Fibroblast of lung (primary cell): Measurements from ENCODE around the gene SYNDIG1L. TPM values are rescaled to one million over a fixed set of nuclear protein-coding genes. Genes with fewer than 3 reads are reported as not detected.

ENCODE experiments used
- DNase-seq, 2 donors: peaks; one replicate each; pipeline versions ENCODE4 v3.0.0 to v3.0.0-alpha.2; 2010; ENCODE audit warnings: low read depth in 2 of 2
- H2AFZ ChIP-seq: 2 replicates; pipeline ENCODE4 v1.5.1; 2012; ENCODE audit warnings: low read length, control low read depth, inconsistent platforms
- H3K27ac ChIP-seq: 2 replicates; pipeline ENCODE4 v1.5.1; 2011; ENCODE audit warnings: low read length, control low read depth; ENCODE audit not compliant: insufficient read depth
- H3K27me3 ChIP-seq: 2 replicates; pipeline ENCODE4 v1.5.1; 2011; ENCODE audit warnings: mild to moderate bottlenecking, low read length; ENCODE audit not compliant: control insufficient read depth, insufficient read depth
- H3K36me3 ChIP-seq: 2 replicates; pipeline ENCODE4 v1.5.1; 2011; ENCODE audit warnings: low read length; ENCODE audit not compliant: control insufficient read depth, insufficient read depth
- H3K4me1 ChIP-seq: 2 replicates; pipeline ENCODE4 v1.5.1; 2011; ENCODE audit warnings: low read length; ENCODE audit not compliant: control insufficient read depth, insufficient read depth; ENCODE audit errors: extremely low read depth
- H3K4me2 ChIP-seq: 2 replicates; pipeline ENCODE4 v1.5.1; 2011; ENCODE audit warnings: low read length, control low read depth; ENCODE audit not compliant: insufficient read depth; ENCODE audit errors: extremely low read depth
- H3K4me3 ChIP-seq, 4 experiments: fragments of 200-600 bp in 1 of 4; sonication (generic) in 1 of 4; replicated peaks in 1 of 4; 2 replicates each; pipeline ENCODE4 v1.5.1; 2011 to 2016; ENCODE audit warnings: low read length in 4 of 4, low read depth in 3 of 4, mild to moderate bottlenecking in 3 of 4, control low read depth in 2 of 4, inconsistent platforms in 1 of 4, mixed read lengths in 1 of 4; ENCODE audit not compliant: insufficient read depth in 1 of 4; ENCODE audit errors: control extremely low read depth in 1 of 4
- H3K79me2 ChIP-seq: 2 replicates; pipeline ENCODE4 v1.5.1; 2012; ENCODE audit warnings: mild to moderate bottlenecking, low read length, inconsistent platforms; ENCODE audit not compliant: control insufficient read depth, insufficient read depth
- H3K9ac ChIP-seq: 2 replicates; pipeline ENCODE4 v1.5.1; 2011; ENCODE audit warnings: mild to moderate bottlenecking, low read length, control low read depth; ENCODE audit not compliant: insufficient read depth
- H3K9me3 ChIP-seq: 2 replicates; pipeline ENCODE4 v1.5.1; 2012; ENCODE audit warnings: low read depth, low read length; ENCODE audit not compliant: control insufficient read depth, insufficient read depth
- H4K20me1 ChIP-seq: 2 replicates; pipeline ENCODE4 v1.5.1; 2011; ENCODE audit warnings: low read length; ENCODE audit not compliant: control insufficient read depth, insufficient read depth; ENCODE audit errors: extremely low read depth
- CTCF ChIP-seq, 2 donors: IDR thresholded peaks in 1 of 2; conservative IDR thresholded peaks in 1 of 2; 1 replicate in 1 of 2; 2 replicates in 1 of 2; pipeline ENCODE4 v1.5.1; 2011 to 2012; ENCODE audit warnings: low read length in 2 of 2, control low read depth in 1 of 2, inconsistent platforms in 1 of 2, low read depth in 1 of 2, mild to moderate bottlenecking in 1 of 2
- EZH2 ChIP-seq: IDR thresholded peaks from 2 replicates; pipeline ENCODE4 v1.5.1; 2012; ENCODE audit warnings: low read length, control low read depth, mild to moderate bottlenecking; ENCODE audit errors: missing control alignments
- polyA plus RNA-seq, 2 donors: library from polyadenylated mRNA; depleted of rRNA in 1 of 2; stranded (reverse) in 1 of 2; unstranded in 1 of 2; fragments of >200 nt; gene quantifications; 2 replicates each; pipeline ENCODE4 v1.2.1, GENCODE V29; 2011 to 2012; ENCODE audit warnings: missing spikeins in 1 of 2
- total RNA-seq: library from RNA; depleted of rRNA; stranded (reverse); fragments of >200 nt; gene quantifications from 2 replicates; pipeline ENCODE4 v1.2.1, GENCODE V29; 2014

SYNDIG1L gene
- total and polyA plus RNA-seq, 2 donors (not counting 1 experiment from before 2014, with no cell fraction given) = not detected

GRCh38 chr14:74444866-74445265 lies 18.9 kb upstream of the SYNDIG1L start:
- Histone ChIP-seq H3K79me2 (no peaks in the 10 kb centered on the region), H3K4me3 (no peak overlapping the region), H3K9ac (no peak overlapping the region), H3K36me3 (no peaks in the 10 kb centered on the region), H3K4me1 (no peaks in the 10 kb centered on the region), H3K27me3 (peaks cover 13% of the 10 kb centered on the region), H3K9me3 (no peaks in the 10 kb centered on the region), H2AFZ (no peak overlapping the region), H3K27ac (no peak overlapping the region), H4K20me1 (no peaks in the 10 kb centered on the region), H3K4me2 (no peak overlapping the region)
- TF ChIP-seq CTCF (conservative IDR thresholded peaks at IDR 0.05 in 1 of 2, IDR thresholded peaks at IDR 0.05 in 1 of 2; ENCODE audit: low read depth in 1 of 2, low read length in 2 of 2) (no peak), EZH2 (no peak)
- DNase-seq = no peak

- TF ChIP-seq CTCF (conservative IDR thresholded peaks at IDR 0.05 in 1 of 2, IDR thresholded peaks at IDR 0.05 in 1 of 2; ENCODE audit: low read depth in 1 of 2, low read length in 2 of 2) (no peak), EZH2 (no peak)
Measured at GRCh38 chr14:74442757-74443156, 16.7 kb upstream of the SYNDIG1L start.

GRCh38 chr14:74441113-74441512 lies 15.1 kb upstream of the SYNDIG1L start:
- H3K27me3 ChIP-seq = peaks cover 10% of the 10 kb centered on the region
- H3K36me3 ChIP-seq = no peaks in the 10 kb centered on the region
- H3K4me1 ChIP-seq = no peaks in the 10 kb centered on the region
- H2AFZ ChIP-seq = no peak overlapping the region
- no peak overlapping the region for H3K4me3 ChIP-seq
- H3K4me2 ChIP-seq = no peak overlapping the region
- H3K79me2 ChIP-seq = no peaks in the 10 kb centered on the region
- DNase-seq = no peak
- TF ChIP-seq CTCF (conservative IDR thresholded peaks at IDR 0.05 in 1 of 2, IDR thresholded peaks at IDR 0.05 in 1 of 2; ENCODE audit: low read depth in 1 of 2, low read length in 2 of 2) (no peak), EZH2 (no peak)
- H3K9me3 ChIP-seq = no peaks in the 10 kb centered on the region
- no peak overlapping the region for H3K27ac ChIP-seq
- no peak overlapping the region for H3K9ac ChIP-seq
- no peaks in the 10 kb centered on the region for H4K20me1 ChIP-seq

More at GRCh38 chr14:74442757-74443156, 16.7 kb upstream of the SYNDIG1L start:
- H3K4me2 ChIP-seq = no peak overlapping the region
- H3K9ac ChIP-seq = no peak overlapping the region
- H3K79me2 ChIP-seq = no peaks in the 10 kb centered on the region
- H3K27me3 ChIP-seq = peaks cover 10% of the 10 kb centered on the region
- no peaks in the 10 kb centered on the region for H3K36me3 ChIP-seq
- H2AFZ ChIP-seq = no peak overlapping the region
- DNase-seq = no peak
- H3K4me1 ChIP-seq = no peaks in the 10 kb centered on the region
- no peak overlapping the region for H3K4me3 ChIP-seq
- no peaks in the 10 kb centered on the region for H4K20me1 ChIP-seq
- H3K27ac ChIP-seq = no peak overlapping the region
- no peaks in the 10 kb centered on the region for H3K9me3 ChIP-seq
